GM12878 (cell line): ENCODE measurements around the gene CMSS1. TPM values are rescaled to one million over a fixed set of nuclear protein-coding genes. Genes with fewer than 3 reads are reported as not detected.

Source experiments
- ATAC-seq: fragments of 200-7000 bp; cut with Tn5 transposase; 3 replicates; pipeline ENCODE4 v1.9.1; 2020; ENCODE audit warnings: mild to moderate bottlenecking, moderate library complexity
- BruUV-seq: library from RNA; stranded (reverse); fragments of 400-500 nt; replicated peaks from 2 replicates; lab custom pipeline; 2021; lab: Mats Ljungman, UMichigan
- CTCF ChIA-PET: fragments of 300-600 bp; sonication (Branson Sonifier 250); formaldehyde crosslinking; extraction: SDS; loops from one replicate; lab custom pipeline; 2021; ENCODE audit warnings: inconsistent platforms; lab: Yijun Ruan, JAX
- POLR2A ChIA-PET: fragments of 350-600 bp; formaldehyde crosslinking; extraction: SDS; loops from one replicate; lab custom pipeline; 2021; ENCODE audit warnings: inconsistent platforms; lab: Charles Lee
- RAD21 ChIA-PET: fragments of 300-600 bp; sonication (Branson Sonifier 250); formaldehyde crosslinking; loops from one replicate; lab custom pipeline; 2023; ENCODE audit warnings: antibody characterized with exemption; ENCODE audit not compliant: unreplicated experiment; lab: Charles Lee
- SMC1A ChIA-PET: fragments of 300-600 bp; sonication (Branson Sonifier 250); formaldehyde crosslinking; loops from one replicate; lab custom pipeline; 2023; ENCODE audit not compliant: unreplicated experiment, uncharacterized antibody; lab: Charles Lee
- DNase-seq: peaks from one replicate; pipeline ENCODE4 v3.0.0-alpha.2; 2011; ENCODE audit warnings: low read depth, low spot score
- FAIRE-seq: peaks from 3 replicates; lab custom pipeline; 2011; peaks lifted over from hg19 to GRCh38; lab: Jason Lieb, UNC
- H2AFZ ChIP-seq: 2 replicates; pipeline ENCODE4 v1.6.0; 2011; ENCODE audit warnings: low read depth, low read length, control low read depth; ENCODE audit not compliant: control insufficient read depth
- H3K27ac ChIP-seq: 2 replicates; pipeline ENCODE4 v1.5.1; 2011; ENCODE audit warnings: control low read depth; ENCODE audit not compliant: control insufficient read depth, insufficient read depth
- H3K27me3 ChIP-seq, 2 experiments: replicated peaks in 1 of 2; 2 replicates each; pipeline versions ENCODE4 v1.6.0 to v1.6.1; 2011; ENCODE audit warnings: low read length in 1 of 2; ENCODE audit not compliant: control insufficient read depth in 2 of 2, insufficient read depth in 2 of 2
- H3K36me3 ChIP-seq, 2 experiments: 2 replicates each; pipeline ENCODE4 v1.5.1; 2011; ENCODE audit warnings: low read length in 1 of 2; ENCODE audit not compliant: control insufficient read depth in 2 of 2, insufficient read depth in 2 of 2
- H3K4me1 ChIP-seq: 2 replicates; pipeline ENCODE4 v1.6.1; 2011; ENCODE audit warnings: mild to moderate bottlenecking, low read length, moderate library complexity, mixed read lengths; ENCODE audit not compliant: control insufficient read depth, insufficient read depth
- H3K4me2 ChIP-seq: 2 replicates; pipeline ENCODE4 v1.6.0; 2011; ENCODE audit warnings: control low read depth; ENCODE audit not compliant: control insufficient read depth, insufficient read depth
- H3K4me3 ChIP-seq: fragments of 200-600 bp; sonication (generic); 2 replicates; pipeline ENCODE4 v1.5.1; 2016
- H3K79me2 ChIP-seq: 2 replicates; pipeline ENCODE4 v1.6.0; 2011; ENCODE audit warnings: low read length; ENCODE audit not compliant: control insufficient read depth, insufficient read depth
- H3K9ac ChIP-seq: 2 replicates; pipeline ENCODE4 v1.8.0; 2011; ENCODE audit warnings: low read length, control low read depth, mixed read lengths; ENCODE audit not compliant: control insufficient read depth, insufficient read depth
- H3K9me3 ChIP-seq: replicated peaks from 3 replicates; pipeline ENCODE4 v1.5.1; 2011; ENCODE audit warnings: mild to moderate bottlenecking, low read length; ENCODE audit not compliant: control insufficient read depth, insufficient read depth
- H4K20me1 ChIP-seq: 2 replicates; pipeline ENCODE4 v1.6.0; 2011; ENCODE audit not compliant: control insufficient read depth, insufficient read depth
- KAT2A ChIP-seq: conservative IDR thresholded peaks from 2 replicates; pipeline ENCODE4 v1.6.1; 2011; ENCODE audit warnings: low read depth, low read length; ENCODE audit not compliant: control insufficient read depth
- NKRF ChIP-seq: fragments of 450-650 bp; conservative IDR thresholded peaks from 2 replicates; pipeline ENCODE4 v1.6.1; 2017; ENCODE audit warnings: mild to moderate bottlenecking, moderate library complexity
- PRDM15 ChIP-seq: fragments of 450-650 bp; formaldehyde crosslinking; IDR thresholded peaks from 2 replicates; pipeline ENCODE4 v1.4.0; 2020; ENCODE audit warnings: mild to moderate bottlenecking, moderate library complexity
- WGBS: methylation state at CpG from one replicate; pipeline ENCODE4 v1.1.6; 2016; ENCODE audit warnings: low lambda C conversion rate; ENCODE audit not compliant: insufficient replicate concordance, insufficient coverage; ENCODE audit errors: missing lambda C conversion rate; 5-methylcytosine and 5-hydroxymethylcytosine counted together
- in situ Hi-C: fragments of 300-500 bp; cut with MboI; formaldehyde crosslinking; loops from 9 replicates; pipeline ENCODE4 v1.14.3; 2018; ENCODE audit warnings: mixed read lengths
- intact Hi-C: fragments of 100-400 bp; cut with micrococcal nuclease; formaldehyde crosslinking; loops from one replicate; pipeline ENCODE4 v1.14.2; 2022; ENCODE audit not compliant: unreplicated experiment
- polyA plus RNA-seq, 11 experiments: library from polyadenylated mRNA; depleted of rRNA in 4 of 11; unstranded in 6 of 11; stranded (reverse) in 5 of 11; fragments of >200 nt; fragmentation: Nextera tagmentation in 4 of 11; fragmentation: Illumina TruSeq in 1 of 11; extraction: Ambion mirVana in 4 of 11; extraction: Trizol in 1 of 11; gene quantifications; 1 replicate in 1 of 11; 2 replicates in 10 of 11; pipeline versions ENCODE4 v1.2.1 to v1.2.3, GENCODE V29; 2011 to 2016; ENCODE audit warnings: inconsistent platforms in 2 of 11, missing spikeins in 2 of 11, low read depth in 1 of 11
- total RNA-seq, 4 experiments: library from RNA; depleted of rRNA in 3 of 4; stranded (reverse); fragments of >200 nt in 3 of 4; fragmentation: Illumina TruSeq in 1 of 4; extraction: Trizol in 1 of 4; gene quantifications; 2 replicates each; pipeline versions ENCODE4 v1.2.1 to v1.2.3, GENCODE V29; 2013 to 2021

The CMSS1 gene
- total and polyA plus RNA-seq, 10 of the 15 experiments (the other 5 are each of a cell fraction or from before 2014, with no cell fraction given) = 31.0 to 118 (median 70.1) TPM

- TF ChIP-seq NKRF = no peak
Observed at GRCh38 chr3:99965077-99965476, 147.4 kb downstream of the CMSS1 start (continued).

DNA sequence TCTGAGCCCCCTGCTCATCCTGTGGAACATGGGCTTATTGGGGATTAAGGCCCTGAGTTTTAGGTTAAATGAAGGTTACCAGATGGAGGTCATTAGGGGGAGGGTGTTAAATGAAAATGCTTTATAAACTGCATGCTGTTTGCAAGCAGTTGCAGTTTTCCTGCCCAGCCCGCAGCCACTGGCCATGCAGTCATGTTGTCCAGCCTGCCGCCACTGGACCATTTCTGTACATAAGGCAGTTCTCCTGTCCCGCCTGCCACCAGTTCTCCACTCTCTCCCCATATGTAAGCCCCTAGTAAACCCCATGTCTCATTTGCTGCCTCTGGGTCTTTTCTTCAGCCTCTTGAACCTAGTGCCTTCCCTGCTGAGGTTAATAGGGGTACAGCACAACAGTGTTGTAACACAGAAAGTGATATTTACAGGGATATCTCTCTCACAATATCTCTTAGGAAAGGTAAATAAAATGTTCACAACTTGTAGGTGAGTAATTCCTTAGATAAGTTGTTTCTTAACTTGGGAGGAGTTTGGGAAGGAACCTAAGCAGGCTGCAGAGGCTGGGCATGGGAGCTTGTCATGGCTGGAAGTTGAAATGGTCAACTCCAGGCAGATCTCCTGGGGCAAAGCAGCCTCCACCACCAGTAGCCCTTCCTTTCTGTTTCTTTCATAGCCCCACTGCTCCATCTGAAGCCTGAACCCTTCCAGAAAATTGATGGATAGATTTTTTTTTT, 148.2 kb downstream of the CMSS1 start:
- in situ Hi-C loops = no loop called here
- Histone ChIP-seq H3K27ac (no peak overlapping the region), H4K20me1 (no peaks in the 10 kb centered on the region)

More for the DNA sequence above, 148.2 kb downstream of the CMSS1 start:
- DNase-seq (no peak), FAIRE-seq (no peak), ATAC-seq (no peak)
- H3K4me2 ChIP-seq = no peak overlapping the region
- H3K9me3 ChIP-seq = no peaks in the 10 kb centered on the region
- H3K4me1 ChIP-seq = peaks cover 16% of the 10 kb centered on the region
- WGBS = 96% methylated on average over 3 of the region's 3 CpGs
- H3K9ac ChIP-seq = no peak overlapping the region
- no TSS peak for BruUV-seq
- H3K27me3 ChIP-seq = no peaks in the 10 kb centered on the region
- TF ChIP-seq PRDM15 (no peak), KAT2A (no peak)
- H3K79me2 ChIP-seq = no peaks in the 10 kb centered on the region
- ChIA-PET POLR2A (no interaction called here), SMC1A (interaction anchor here (1.1 kb wide), 1 partner anchor 12 kb away, joined by 3 read pairs; no protein-coding TSS in a partner anchor), CTCF (no interaction called here), RAD21 (no interaction called here)
- no peaks in the 10 kb centered on the region for H3K36me3 ChIP-seq
- no peak overlapping the region for H3K4me3 ChIP-seq
- intact Hi-C loops = no loop called here
- H2AFZ ChIP-seq = no peak overlapping the region
